HUES6 (cell line): Measurements from ENCODE around the gene HBS1L.

Experiments
- H3K27ac ChIP-seq: 2 replicates; pipeline ENCODE4 v1.7.0; 2013; ENCODE audit warnings: low read depth, mild to moderate bottlenecking, low read length, inconsistent platforms
- H3K27me3 ChIP-seq: 2 replicates; pipeline ENCODE4 v1.6.1; 2013; ENCODE audit warnings: low read length; ENCODE audit not compliant: control insufficient read depth, insufficient read depth
- H3K36me3 ChIP-seq: 2 replicates; pipeline ENCODE4 v1.6.1; 2013; ENCODE audit warnings: low read length; ENCODE audit not compliant: control insufficient read depth, insufficient read depth
- H3K4me1 ChIP-seq: 2 replicates; pipeline ENCODE4 v1.6.1; 2013; ENCODE audit warnings: low read length; ENCODE audit not compliant: control insufficient read depth, insufficient read depth
- H3K4me3 ChIP-seq: 2 replicates; pipeline ENCODE4 v1.5.1; 2013; ENCODE audit warnings: low read depth, low read length
- H3K9ac ChIP-seq: one replicate; pipeline ENCODE4 v1.6.1; 2013; ENCODE audit warnings: mild to moderate bottlenecking, low read length
- H3K9me3 ChIP-seq: 2 replicates; pipeline ENCODE4 v1.6.1; 2013; ENCODE audit warnings: low read depth, low read length; ENCODE audit not compliant: control insufficient read depth, insufficient read depth

Gene HBS1L

DNA sequence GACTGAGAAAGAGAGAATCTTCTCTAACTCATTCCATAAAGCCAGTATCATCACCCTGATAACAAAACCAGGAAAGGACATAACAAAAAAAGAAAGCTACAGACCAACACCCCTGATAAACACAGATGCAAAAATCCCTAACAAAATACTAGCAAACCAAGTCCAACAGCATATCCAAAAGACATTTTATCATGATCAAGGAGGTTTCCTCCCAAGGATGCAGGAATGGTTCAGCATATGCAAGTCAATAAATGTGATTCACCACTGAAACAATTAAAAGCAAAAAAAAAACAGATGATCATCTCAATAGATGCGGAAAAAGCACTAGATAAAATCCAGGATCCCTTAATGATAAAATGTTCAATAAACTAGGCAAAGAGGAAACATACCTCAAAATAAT is 80.3 kb downstream of the HBS1L start:
- Histone ChIP-seq H3K4me3 (no peak overlapping the region), H3K9me3 (no peaks in the 10 kb centered on the region), H3K27ac (no peak overlapping the region), H3K27me3 (no peaks in the 10 kb centered on the region), H3K36me3 (peaks cover 16% of the 10 kb centered on the region), H3K4me1 (no peaks in the 10 kb centered on the region; the same call in 1 of the 2 replicates), H3K9ac (no peak overlapping the region)

DNA sequence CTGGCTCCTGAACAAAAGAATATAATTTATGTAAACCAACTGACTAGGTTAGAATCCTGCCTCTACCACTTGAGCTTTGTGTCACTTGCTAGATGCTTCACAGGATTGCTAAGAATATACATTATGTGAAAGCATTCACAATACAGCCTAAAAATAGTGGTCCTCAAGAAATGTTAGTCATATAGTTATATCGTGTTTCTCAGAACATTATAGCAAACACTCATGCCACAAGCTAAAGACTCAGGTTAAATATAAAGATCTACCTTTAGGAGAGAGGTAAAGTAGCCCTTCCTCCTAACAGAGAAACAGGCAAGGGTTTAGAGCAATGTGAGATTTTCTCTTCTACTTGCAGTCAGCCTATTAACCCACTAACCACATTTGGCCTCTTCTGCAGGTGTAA is 86.9 kb downstream of the HBS1L start:
- no peaks in the 10 kb centered on the region for H3K27me3 ChIP-seq
- H3K4me1 ChIP-seq, result no peaks in the 10 kb centered on the region; the same call in 1 of the 2 replicates
- H3K4me3 ChIP-seq, result no peak overlapping the region
- H3K9me3 ChIP-seq, result no peaks in the 10 kb centered on the region
- peaks cover 30% of the 10 kb centered on the region for H3K36me3 ChIP-seq
- H3K9ac ChIP-seq, result no peak overlapping the region
- no peak overlapping the region for H3K27ac ChIP-seq

DNA sequence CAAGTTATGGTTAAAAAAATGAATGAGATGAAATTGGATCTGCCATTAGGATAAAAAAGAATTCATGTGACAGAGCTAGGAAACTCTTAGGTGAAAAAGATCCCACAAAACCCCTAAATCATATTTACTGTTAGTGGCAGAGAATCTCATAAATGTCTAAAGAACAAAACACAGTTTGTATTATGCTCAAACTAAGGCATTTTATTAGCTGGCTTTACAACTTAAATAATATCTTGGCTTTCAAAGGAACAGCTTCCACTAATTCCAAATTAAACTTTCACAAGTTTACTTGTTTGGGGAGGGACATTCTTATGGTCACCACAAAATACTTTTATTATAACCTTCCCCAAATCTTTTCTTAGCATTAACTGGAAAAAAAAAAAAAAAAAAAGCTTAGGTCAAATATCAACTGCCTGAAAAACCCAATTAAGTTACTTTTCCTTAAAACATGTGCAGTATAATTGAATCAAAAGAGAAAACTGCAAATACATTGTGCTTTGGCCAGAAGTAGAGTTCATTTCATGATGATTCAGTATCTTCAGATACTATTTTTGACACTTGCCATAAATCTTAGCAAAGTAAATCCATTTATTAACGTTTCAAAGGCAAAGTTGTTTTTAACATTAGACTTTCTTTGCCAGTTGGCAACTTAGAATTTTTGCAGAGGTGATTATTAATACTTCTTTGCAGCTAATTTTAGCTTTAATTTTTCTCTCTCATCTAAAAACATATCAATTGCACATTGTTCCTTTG is 90.0 kb downstream of the HBS1L start:
- Histone ChIP-seq H3K27ac (no peak overlapping the region), H3K9me3 (no peaks in the 10 kb centered on the region), H3K4me1 (no peaks in the 10 kb centered on the region), H3K9ac (no peak overlapping the region), H3K4me3 (no peak overlapping the region), H3K36me3 (peaks cover 33% of the 10 kb centered on the region), H3K27me3 (no peaks in the 10 kb centered on the region)

DNA sequence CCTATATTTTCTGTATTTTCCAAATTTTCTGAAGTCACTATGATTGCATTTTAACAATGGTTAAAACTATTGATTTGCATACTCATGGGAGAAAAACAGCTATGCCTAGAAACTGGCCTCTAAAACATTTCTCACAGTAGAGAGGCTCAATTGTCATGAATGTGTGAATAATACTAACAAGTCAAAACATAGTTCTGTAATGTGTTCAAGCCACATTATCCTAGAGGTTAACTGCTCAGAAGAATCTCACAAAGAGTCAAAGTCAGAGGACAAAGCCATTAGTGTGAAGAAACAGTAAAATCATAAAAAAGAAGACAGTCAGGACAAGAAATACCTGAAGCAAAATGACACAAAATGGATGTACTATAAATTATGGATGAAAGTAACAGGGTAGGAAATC is 92.2 kb downstream of the HBS1L start:
- no peak overlapping the region for H3K4me3 ChIP-seq
- no peak overlapping the region for H3K9ac ChIP-seq
- no peaks in the 10 kb centered on the region for H3K4me1 ChIP-seq
- H3K9me3 ChIP-seq, result no peaks in the 10 kb centered on the region
- no peaks in the 10 kb centered on the region for H3K27me3 ChIP-seq
- H3K36me3 ChIP-seq, result peaks cover 33% of the 10 kb centered on the region
- no peak overlapping the region for H3K27ac ChIP-seq

DNA sequence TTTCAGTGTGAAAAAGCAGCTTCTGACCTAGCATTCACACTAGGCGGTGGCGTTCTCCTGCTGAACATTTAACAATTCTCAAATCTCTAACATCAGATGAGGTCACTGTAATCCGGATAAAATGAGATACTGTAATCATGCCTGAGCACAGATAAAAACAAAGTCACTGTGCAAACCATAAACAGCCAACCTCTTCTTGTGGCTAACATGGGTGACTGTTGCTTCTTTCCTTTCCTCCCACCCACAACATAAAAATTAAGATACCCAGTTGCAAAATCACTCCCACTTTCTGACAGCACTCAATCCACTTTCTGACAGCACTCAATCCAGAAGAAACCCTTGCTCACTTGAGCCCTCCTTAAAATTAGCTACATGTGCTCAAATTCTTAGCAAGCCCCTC is 93.3 kb downstream of the HBS1L start:
- Histone ChIP-seq H3K4me1 (no peaks in the 10 kb centered on the region), H3K9me3 (no peaks in the 10 kb centered on the region), H3K27me3 (no peaks in the 10 kb centered on the region), H3K27ac (no peak overlapping the region), H3K4me3 (no peak overlapping the region), H3K36me3 (peaks cover 33% of the 10 kb centered on the region), H3K9ac (no peak overlapping the region)

DNA sequence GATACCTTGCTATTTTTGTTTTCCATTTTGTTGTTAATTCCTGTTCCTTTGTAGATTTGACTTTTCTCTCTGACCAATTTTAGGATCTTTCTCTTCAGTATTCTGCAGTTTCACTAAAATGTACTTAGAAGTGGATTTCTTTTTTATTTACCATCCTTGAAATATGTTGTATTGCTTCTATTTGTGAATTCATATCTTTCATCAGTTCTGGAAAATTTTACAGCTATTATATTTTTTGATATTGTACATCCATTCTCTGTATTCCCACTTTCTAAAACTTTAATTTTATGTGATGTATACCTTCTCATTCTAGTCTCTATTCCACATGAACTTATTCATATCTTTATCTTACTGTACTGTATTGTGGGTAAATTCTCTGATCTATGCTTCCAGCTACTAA is 95.0 kb downstream of the HBS1L start:
- Histone ChIP-seq H3K27me3 (no peaks in the 10 kb centered on the region), H3K9me3 (no peaks in the 10 kb centered on the region), H3K4me1 (no peaks in the 10 kb centered on the region), H3K27ac (no peak overlapping the region), H3K9ac (no peak overlapping the region), H3K36me3 (peaks cover 18% of the 10 kb centered on the region), H3K4me3 (no peak overlapping the region)

DNA sequence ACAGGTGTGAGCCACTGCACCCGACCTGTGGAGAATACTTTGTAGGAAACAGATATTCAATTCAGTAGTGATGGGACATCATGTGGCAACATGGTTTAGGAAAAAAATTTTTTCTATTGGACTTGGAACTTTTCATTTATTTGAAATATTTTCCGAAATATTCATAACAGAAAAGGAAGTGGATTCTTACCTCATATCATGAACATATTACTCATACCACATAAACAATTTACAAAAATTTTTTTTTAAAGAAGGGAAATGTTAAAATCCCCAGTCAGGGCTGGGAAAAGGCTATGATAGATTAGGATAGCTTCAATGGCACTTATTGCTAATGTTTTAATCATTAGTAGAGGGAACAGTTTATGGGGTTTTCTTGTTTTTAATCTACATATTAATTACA is 97.9 kb downstream of the HBS1L start:
- Histone ChIP-seq H3K4me1 (no peaks in the 10 kb centered on the region), H3K4me3 (no peak overlapping the region), H3K9me3 (no peaks in the 10 kb centered on the region), H3K36me3 (peaks cover 5% of the 10 kb centered on the region), H3K9ac (no peak overlapping the region), H3K27ac (no peak overlapping the region), H3K27me3 (no peaks in the 10 kb centered on the region)

DNA sequence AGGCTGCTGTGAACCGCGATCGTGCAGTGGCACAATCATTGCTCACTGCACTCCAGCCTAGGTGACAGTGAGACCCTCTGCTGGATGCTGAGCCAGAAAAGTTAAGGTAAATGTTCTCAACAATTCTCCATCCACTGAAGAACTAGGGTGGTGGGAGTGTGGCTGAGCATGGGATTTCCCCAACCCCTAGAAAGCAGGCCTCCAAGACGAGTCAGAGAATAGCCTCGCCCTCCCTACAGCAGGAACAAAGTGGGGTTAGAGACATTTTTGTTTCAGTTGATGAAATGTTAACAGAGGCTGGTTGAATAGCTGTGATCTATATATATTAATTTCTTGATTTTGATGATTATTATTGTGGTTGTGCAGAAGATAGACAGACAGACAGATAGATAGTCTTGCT is 98.6 kb downstream of the HBS1L start:
- peaks cover under 1% of the 10 kb centered on the region for H3K36me3 ChIP-seq
- no peak overlapping the region for H3K27ac ChIP-seq
- no peak overlapping the region for H3K4me3 ChIP-seq
- H3K9ac ChIP-seq, result no peak overlapping the region
- H3K4me1 ChIP-seq, result no peaks in the 10 kb centered on the region
- no peaks in the 10 kb centered on the region for H3K27me3 ChIP-seq
- no peaks in the 10 kb centered on the region for H3K9me3 ChIP-seq

DNA sequence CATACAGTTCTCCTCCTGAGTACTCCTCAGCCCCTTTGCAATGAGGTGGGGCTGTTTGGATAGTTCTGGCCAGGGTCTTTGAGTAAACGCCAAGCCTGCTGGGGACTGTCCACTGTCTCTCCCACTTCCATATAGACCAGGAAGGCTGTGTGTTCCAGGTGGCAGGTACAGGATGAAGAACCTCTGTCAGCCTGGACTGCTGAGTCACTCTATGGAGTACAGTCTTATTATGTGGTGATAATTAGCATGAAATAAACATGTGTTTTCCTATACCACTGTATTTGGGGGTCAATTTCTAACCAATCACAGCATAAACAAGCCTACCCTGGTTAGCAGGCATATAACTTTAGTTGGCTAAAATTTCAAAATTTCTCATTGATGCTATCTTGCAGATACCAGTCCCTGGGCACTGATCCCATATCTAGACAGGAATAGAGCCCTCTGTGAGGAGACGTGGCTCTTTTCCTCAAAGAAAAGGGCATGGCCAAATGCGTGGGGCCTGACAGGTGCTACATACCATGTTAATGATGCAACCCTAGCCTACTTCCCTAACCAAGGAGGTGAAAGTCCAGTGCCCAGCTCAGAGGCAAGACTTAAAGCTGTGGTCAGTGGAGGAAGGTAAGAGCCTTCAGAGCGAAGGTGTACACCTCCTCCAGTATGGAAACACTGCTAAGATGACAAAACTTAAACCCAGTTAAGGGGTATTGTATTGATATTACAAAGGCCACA is 100.2 kb downstream of the HBS1L start:
- H3K27me3 ChIP-seq, result no peaks in the 10 kb centered on the region
- H3K27ac ChIP-seq, result no peak overlapping the region
- no peaks in the 10 kb centered on the region for H3K4me1 ChIP-seq
- H3K36me3 ChIP-seq, result no peaks in the 10 kb centered on the region
- no peak overlapping the region for H3K4me3 ChIP-seq
- no peaks in the 10 kb centered on the region for H3K9me3 ChIP-seq
- no peak overlapping the region for H3K9ac ChIP-seq

DNA sequence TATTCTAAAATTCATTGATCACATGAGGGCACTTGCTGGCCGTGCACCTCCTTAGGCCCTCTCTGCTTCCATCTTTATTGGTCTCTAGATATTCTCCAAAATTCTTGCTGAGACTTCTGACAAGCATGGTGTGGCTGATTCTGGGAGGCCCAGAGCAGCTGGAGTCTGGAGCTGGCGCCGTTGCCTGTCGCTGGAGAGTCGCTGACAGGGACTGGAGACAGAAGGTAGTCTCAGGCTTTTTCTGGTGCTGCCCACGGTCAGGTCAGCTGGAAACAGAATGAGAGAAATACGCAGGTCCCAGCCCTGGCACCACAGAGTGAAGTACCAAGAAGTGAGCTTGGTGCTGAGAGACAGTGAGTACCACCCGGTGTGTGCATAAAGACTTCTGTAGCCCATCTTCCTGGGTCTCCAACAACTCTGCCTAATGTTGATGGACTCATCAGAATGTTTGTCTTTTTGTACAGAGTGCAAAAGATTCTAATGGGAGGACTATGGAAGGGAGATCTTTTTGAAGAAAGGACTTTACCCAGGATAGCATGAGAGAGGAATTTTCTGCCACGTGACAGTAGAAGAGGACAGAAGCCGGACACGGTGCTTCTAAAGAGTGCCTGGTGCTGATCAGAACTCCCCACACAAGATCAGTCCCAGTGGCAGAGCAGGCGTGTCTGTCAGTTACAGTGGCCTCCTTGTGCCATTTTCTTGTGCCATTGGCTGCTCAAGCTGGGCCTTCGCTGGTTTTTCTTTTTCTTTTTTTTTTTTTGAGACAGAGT is 102.9 kb downstream of the HBS1L start:
- no peaks in the 10 kb centered on the region for H3K9me3 ChIP-seq
- no peaks in the 10 kb centered on the region for H3K36me3 ChIP-seq
- no peak overlapping the region for H3K4me3 ChIP-seq
- H3K9ac ChIP-seq, result no peak overlapping the region
- no peak overlapping the region for H3K27ac ChIP-seq
- H3K4me1 ChIP-seq, result no peaks in the 10 kb centered on the region
- no peaks in the 10 kb centered on the region for H3K27me3 ChIP-seq

DNA sequence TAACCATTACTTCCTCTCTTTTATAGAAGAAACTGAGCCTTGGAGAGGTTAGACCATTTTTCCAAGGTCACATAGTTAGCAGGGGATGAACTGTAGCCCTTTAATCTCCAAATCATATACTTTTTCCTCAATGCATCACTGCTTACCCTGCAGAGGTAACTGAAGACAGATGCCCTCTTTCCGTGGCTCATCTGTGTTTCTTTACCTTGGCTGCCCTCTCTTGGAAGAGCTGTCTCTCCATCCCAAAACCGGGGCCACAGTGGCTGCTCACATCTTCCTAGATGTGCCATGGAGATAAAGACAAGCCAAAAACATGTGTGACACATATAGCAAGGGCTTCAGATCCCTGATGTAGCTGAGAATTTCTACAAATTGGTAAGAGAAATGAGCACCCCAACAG is 104.1 kb downstream of the HBS1L start:
- Histone ChIP-seq H3K4me3 (no peak overlapping the region), H3K9ac (no peak overlapping the region), H3K36me3 (no peaks in the 10 kb centered on the region), H3K27me3 (no peaks in the 10 kb centered on the region), H3K9me3 (no peaks in the 10 kb centered on the region), H3K4me1 (no peaks in the 10 kb centered on the region), H3K27ac (no peak overlapping the region)
